Activated CD8-positive, alpha-beta memory T cell treated with anti-CD3 and anti-CD28 coated beads, Interleukin-2, amount 10 ng/mL, durations not matched to agents 7 days and 5 days (primary cell): ENCODE measurements around the gene TRIM45. TPM values are rescaled to one million over a fixed set of nuclear protein-coding genes. Genes with fewer than 3 reads are reported as not detected.
A peak's percentile ranks its signal among the peaks of the same experiment; 100 is the strongest.
"Not testable (repeated sequence)": the region's sequence is repeated elsewhere in the genome, so short reads cannot be mapped to it uniquely, and the experiment has no call there.

ENCODE experiments used
- ATAC-seq: fragments of 150-1000 bp; cut with Tn5 transposase; one replicate; pipeline ENCODE4 v1.10.0; 2021; ENCODE audit warnings: moderate library complexity
- CTCF ChIA-PET: fragments of 350-600 bp; sonication (Branson Sonifier 250); formaldehyde crosslinking; loops from one replicate; lab custom pipeline; 2021; ENCODE audit warnings: antibody characterized with exemption; lab: Charles Lee
- DNase-seq: peaks from one replicate; pipeline ENCODE4 v3.0.0-alpha.2; 2020
- H3K27ac Mint-ChIP-seq: one replicate; pipeline ENCODE4 v1.8.0; 2021; ENCODE audit warnings: mild to moderate bottlenecking, mixed read lengths
- H3K27me3 Mint-ChIP-seq: one replicate; pipeline ENCODE4 v1.8.0; 2021; ENCODE audit warnings: mixed read lengths
- H3K36me3 Mint-ChIP-seq: one replicate; pipeline ENCODE4 v1.8.0; 2021; ENCODE audit warnings: mild to moderate bottlenecking, mixed read lengths
- H3K4me1 Mint-ChIP-seq: one replicate; pipeline ENCODE4 v1.8.0; 2021; ENCODE audit warnings: mixed read lengths
- H3K4me3 Mint-ChIP-seq: one replicate; pipeline ENCODE4 v1.8.0; 2021; ENCODE audit warnings: mild to moderate bottlenecking, moderate library complexity, mixed read lengths
- H3K9me3 Mint-ChIP-seq: one replicate; pipeline ENCODE4 v1.8.0; 2022; ENCODE audit warnings: low read depth, mixed read lengths
- total RNA-seq, 2 experiments: library from RNA; stranded (reverse); gene quantifications; one replicate each; pipeline ENCODE4 v1.2.3, GENCODE V29; 2021

The TRIM45 gene
- total RNA-seq, 2 experiments from 2014 or later = 0.26 to 0.75 TPM

DNA sequence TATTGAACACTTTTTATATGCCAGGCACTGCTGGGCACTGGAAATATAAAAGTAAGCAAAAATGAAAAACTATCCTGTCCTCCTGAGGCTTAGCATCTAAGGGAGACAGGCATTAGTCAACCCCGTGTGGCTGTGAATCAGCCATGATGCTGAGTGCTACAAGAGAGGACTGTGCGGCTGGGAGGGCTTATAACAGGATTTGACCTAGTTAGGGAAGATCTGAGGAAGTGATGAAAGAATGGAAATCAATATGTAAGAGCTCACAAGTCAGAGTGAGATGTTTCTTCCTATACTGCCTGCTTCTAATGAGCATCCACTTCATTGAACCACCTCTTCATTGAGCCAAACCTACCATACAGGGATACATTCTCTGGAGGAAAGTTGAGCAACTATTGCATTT lies 15.1 kb downstream of the TRIM45 start:
- CTCF ChIA-PET = interaction anchor here (1.3 kb wide), 1 partner anchor 44 kb away, joined by 3 read pairs; no protein-coding TSS in a partner anchor
- H3K4me3 Mint-ChIP-seq = no peak overlapping the region
- peaks cover 6% of the 10 kb centered on the region for H3K4me1 Mint-ChIP-seq
- peaks cover 46% of the 10 kb centered on the region for H3K36me3 Mint-ChIP-seq
- no peaks in the 10 kb centered on the region for H3K27me3 Mint-ChIP-seq
- no peak overlapping the region for H3K27ac Mint-ChIP-seq
- no peak for ATAC-seq
- no peaks in the 10 kb centered on the region for H3K9me3 Mint-ChIP-seq
- DNase-seq = no peak

DNA sequence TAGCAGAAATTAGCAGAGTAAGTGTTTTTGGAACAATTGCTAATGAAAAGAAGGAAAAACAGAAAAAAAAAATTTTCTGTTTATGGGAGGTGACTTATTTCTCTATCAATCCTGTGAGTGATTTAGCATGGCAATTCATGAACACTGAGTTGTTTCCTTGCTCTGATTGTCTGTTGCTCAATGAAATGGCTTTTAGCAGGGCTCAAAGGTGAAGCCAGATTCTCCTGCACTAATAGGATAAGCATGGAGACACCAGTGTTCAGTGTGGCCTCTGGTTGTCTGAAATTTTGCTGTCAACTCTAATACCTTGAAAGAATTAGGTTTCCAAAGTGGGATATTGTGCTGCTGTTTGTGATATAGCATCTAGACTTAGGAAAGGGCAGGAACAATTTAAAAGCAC lies 15.8 kb downstream of the TRIM45 start:
- peaks cover 6% of the 10 kb centered on the region for H3K4me1 Mint-ChIP-seq
- no peaks in the 10 kb centered on the region for H3K9me3 Mint-ChIP-seq
- peaks cover 51% of the 10 kb centered on the region for H3K36me3 Mint-ChIP-seq
- ATAC-seq (no peak), DNase-seq (no peak)
- no peak overlapping the region for H3K27ac Mint-ChIP-seq
- H3K4me3 Mint-ChIP-seq = no peak overlapping the region
- no peaks in the 10 kb centered on the region for H3K27me3 Mint-ChIP-seq
- CTCF ChIA-PET = no interaction called here

DNA sequence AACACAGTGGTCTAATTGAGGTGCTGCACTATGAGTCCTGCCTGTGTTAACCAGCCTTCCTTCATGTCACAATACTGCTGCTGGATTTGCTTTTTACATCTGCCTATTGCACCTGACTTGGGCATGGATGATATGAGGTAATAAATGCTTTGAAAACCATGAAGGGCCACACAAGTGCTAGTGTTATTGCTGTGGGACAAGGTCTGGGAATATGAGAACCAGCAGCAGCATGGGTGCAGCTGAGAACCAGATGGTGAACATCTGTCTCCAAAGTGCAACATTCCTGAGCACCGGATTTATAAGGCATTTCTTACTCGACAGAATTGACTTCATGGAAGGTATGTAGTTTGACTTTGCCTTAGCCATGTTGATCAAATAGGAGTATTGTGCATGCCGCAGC lies 16.6 kb downstream of the TRIM45 start:
- ATAC-seq = no peak
- H3K27me3 Mint-ChIP-seq = no peaks in the 10 kb centered on the region
- H3K36me3 Mint-ChIP-seq = peaks cover 58% of the 10 kb centered on the region
- H3K27ac Mint-ChIP-seq = no peak overlapping the region
- H3K9me3 Mint-ChIP-seq = no peaks in the 10 kb centered on the region
- H3K4me3 Mint-ChIP-seq = no peak overlapping the region
- CTCF ChIA-PET = no interaction called here
- DNase-seq = no peak
- peaks cover 4% of the 10 kb centered on the region for H3K4me1 Mint-ChIP-seq

DNA sequence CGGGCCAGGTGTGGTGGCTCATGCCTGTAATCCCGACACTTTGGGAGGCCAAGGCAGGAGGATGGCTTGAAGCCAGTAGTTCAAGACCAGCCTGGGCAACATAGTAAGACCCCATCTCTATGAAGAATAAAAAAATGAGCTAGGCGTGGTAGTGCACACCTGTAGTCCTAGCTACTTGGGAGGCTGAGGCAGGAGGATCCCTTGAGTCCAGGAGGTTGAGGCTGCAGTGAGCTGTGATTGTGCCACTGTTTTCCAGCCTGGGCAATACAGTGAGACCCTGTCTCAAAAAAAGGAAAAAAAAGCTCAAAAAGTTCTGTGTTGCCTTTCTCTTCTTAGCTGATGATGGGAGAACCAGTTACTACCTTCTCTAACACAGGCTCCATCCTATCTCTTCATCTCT lies 19.7 kb downstream of the TRIM45 start:
- H3K4me1 Mint-ChIP-seq, H3K27me3 Mint-ChIP-seq, H3K4me3 Mint-ChIP-seq, ATAC-seq, H3K27ac Mint-ChIP-seq, DNase-seq, H3K9me3 Mint-ChIP-seq: not testable (repeated sequence)
- CTCF ChIA-PET = interaction anchor here (0.9 to 1.2 kb wide), 2 partner anchors 11 to 429 kb away, joined by 3 to 4 read pairs; no protein-coding TSS in a partner anchor
- peaks cover 72% of the 10 kb centered on the region for H3K36me3 Mint-ChIP-seq

DNA sequence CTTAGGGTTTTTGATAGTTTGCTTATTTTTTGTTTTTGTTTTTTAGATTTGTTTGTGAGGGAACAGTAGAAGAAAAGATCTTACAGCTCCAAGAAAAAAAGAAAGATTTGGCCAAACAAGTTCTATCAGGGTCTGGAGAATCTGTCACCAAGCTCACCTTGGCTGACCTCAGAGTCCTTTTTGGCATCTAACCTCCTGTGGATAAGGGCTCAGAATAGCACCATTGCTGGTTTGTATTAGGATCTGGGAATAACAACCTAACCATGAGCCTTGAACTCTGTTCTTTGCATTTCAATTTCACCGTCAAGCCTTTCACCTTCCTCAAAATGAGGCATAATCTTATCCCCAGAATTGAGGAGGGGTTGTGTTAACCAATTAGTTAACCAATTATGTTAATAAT lies 20.2 kb downstream of the TRIM45 start:
- ATAC-seq = no peak
- H3K27me3 Mint-ChIP-seq = no peaks in the 10 kb centered on the region
- no peaks in the 10 kb centered on the region for H3K9me3 Mint-ChIP-seq
- H3K27ac Mint-ChIP-seq = no peak overlapping the region
- no peak overlapping the region for H3K4me3 Mint-ChIP-seq
- CTCF ChIA-PET = interaction anchor here (1.2 kb wide), 1 partner anchor 10 kb away, joined by 3 read pairs; no protein-coding TSS in a partner anchor
- H3K36me3 Mint-ChIP-seq = peaks cover 69% of the 10 kb centered on the region
- H3K4me1 Mint-ChIP-seq = no peaks in the 10 kb centered on the region
- no peak for DNase-seq

DNA sequence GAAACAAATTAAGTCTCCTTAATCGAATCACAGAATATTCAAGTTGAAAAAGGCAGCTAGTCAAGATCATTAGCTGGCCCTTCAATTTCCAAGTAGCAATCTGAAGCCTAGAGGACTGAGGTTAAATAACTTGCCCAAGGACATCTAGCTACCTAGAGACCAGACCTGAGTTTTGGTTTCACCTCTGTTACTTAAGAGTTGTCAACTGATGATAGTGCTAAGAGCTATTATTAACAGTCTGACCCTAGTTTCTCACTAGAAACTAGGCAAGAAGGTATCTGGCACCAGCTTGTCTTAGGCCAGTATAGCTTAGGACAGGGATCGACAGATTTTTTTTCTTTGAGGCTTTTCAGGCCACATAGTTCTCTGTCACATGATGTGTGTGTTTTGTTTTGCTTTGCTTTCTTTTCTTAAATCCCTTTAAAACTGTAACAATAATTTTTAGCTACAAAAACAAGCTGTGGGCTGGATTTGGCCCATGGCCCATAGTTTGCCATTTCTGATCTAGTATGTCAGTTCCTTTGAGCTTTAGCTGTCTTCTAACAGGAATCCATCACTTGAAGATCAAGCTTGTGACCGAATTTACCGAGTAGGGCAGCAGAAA lies 23.2 kb downstream of the TRIM45 start:
- no peak overlapping the region for H3K27ac Mint-ChIP-seq

DNA sequence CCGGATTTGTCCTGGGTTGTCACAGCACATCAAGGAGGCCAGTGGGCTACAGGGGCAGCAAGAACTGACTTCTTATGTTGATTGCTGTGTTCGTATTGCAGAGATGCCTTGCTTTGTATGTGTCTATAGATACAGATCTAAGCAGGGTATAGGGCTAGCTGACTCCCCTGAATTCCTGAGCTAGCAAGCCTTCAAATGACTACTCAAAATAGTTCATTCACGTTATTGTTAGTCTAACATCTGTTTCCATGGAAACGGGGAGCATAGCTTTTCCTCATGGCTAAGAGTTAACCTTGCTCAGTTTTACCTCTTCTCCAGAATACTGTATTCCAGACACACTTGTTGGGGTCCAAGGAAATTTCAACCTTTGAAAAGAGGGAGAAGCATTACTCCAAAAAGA lies 24.1 kb downstream of the TRIM45 start:
- ATAC-seq (no peak), DNase-seq (no peak)
- Mint-ChIP-seq H3K4me3 (no peak overlapping the region), H3K4me1 (peaks cover 18% of the 10 kb centered on the region), H3K27me3 (no peaks in the 10 kb centered on the region), H3K27ac (no peak overlapping the region), H3K36me3 (peaks cover 64% of the 10 kb centered on the region), H3K9me3 (no peaks in the 10 kb centered on the region)
- CTCF ChIA-PET = interaction anchor here (0.8 to 2.3 kb wide), 2 partner anchors 31 to 359 kb away, joined by 3 to 8 read pairs; no protein-coding TSS in a partner anchor

More for the DNA sequence above, 23.2 kb downstream of the TRIM45 start:
- ATAC-seq (no peak), DNase-seq (no peak)
- Mint-ChIP-seq H3K9me3 (no peaks in the 10 kb centered on the region), H3K36me3 (peaks cover 65% of the 10 kb centered on the region), H3K4me3 (no peak overlapping the region), H3K4me1 (peaks cover 9% of the 10 kb centered on the region), H3K27me3 (no peaks in the 10 kb centered on the region)
- CTCF ChIA-PET = interaction anchor here (0.8 to 2.3 kb wide), 3 partner anchors 18 to 31 kb away, joined by 3 to 8 read pairs (median 3); no protein-coding TSS in a partner anchor

DNA sequence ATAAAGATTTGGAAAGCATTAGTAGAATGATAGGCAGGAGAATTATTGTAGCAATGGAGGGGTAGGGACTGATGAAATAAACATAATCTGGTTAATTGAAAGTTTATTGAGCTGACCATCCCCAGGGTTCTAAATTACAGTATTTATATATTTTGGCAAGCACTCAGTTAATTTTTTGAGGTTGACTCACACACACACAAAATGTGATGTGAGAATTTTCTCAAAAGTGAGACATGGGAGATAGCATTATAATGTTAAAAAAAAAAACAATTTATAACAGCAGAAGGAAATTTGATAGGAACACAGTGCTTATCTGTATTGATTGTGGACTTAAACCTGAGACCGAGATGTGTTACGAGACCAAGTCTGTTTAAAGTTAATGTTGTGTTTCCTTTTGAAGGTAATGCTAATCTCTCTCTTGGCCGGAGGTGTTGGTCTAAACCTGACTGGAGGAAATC lies 24.6 kb downstream of the TRIM45 start:
- CTCF ChIA-PET = interaction anchor here (0.8 to 2.3 kb wide), 2 partner anchors 31 to 359 kb away, joined by 3 to 8 read pairs; no protein-coding TSS in a partner anchor
- Mint-ChIP-seq H3K9me3 (no peaks in the 10 kb centered on the region), H3K27ac (no peak overlapping the region), H3K4me1 (peaks cover 19% of the 10 kb centered on the region), H3K36me3 (peaks cover 65% of the 10 kb centered on the region), H3K27me3 (no peaks in the 10 kb centered on the region), H3K4me3 (no peak overlapping the region)
- ATAC-seq = no peak
- no peak for DNase-seq

DNA sequence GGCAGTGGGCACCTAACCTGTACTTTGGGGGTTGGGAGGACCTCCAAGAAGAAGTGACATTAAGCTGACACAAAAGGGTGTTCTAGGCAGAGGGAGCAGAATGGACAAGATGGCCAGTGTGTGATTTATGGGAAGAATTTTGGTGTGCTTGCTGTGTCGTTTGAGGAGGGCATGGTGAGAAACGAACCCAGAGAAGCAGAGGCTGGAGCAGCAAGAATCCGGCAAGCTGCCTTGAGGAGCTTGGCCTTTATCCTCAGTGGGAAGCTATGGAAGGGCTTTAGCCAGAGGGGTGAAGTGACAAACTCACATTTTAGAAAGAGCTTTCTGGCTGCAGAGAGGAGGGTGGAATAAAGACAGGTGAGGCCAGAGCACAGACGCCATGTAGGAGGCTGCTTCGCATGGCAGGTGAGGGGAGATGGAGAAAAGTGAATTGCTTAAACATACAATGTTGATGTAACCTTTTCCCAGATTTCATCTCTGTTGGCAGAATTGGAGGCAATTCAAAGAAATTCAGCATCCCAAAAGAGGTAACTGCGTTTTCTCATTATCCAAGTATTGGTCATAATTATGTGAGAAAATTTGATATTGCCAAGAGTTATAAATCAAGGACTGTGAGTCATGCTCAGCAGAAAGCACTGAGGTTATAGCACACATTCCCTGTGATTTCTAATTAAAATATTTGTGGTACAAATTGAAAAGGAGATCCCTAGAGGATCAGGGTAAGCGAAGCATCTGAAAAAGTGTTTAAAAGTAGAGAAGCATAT lies 26.5 kb downstream of the TRIM45 start:
- Mint-ChIP-seq H3K4me3 (no peak overlapping the region), H3K36me3 (peaks cover 71% of the 10 kb centered on the region), H3K27me3 (no peaks in the 10 kb centered on the region), H3K4me1 (peaks cover 20% of the 10 kb centered on the region), H3K9me3 (no peaks in the 10 kb centered on the region), H3K27ac (no peak overlapping the region)
- ATAC-seq (no peak), DNase-seq (no peak)
- CTCF ChIA-PET = interaction anchor here (0.9 to 3.3 kb wide), 4 partner anchors 9 to 27 kb away, joined by 3 to 14 read pairs (median 12); no protein-coding TSS in a partner anchor

DNA sequence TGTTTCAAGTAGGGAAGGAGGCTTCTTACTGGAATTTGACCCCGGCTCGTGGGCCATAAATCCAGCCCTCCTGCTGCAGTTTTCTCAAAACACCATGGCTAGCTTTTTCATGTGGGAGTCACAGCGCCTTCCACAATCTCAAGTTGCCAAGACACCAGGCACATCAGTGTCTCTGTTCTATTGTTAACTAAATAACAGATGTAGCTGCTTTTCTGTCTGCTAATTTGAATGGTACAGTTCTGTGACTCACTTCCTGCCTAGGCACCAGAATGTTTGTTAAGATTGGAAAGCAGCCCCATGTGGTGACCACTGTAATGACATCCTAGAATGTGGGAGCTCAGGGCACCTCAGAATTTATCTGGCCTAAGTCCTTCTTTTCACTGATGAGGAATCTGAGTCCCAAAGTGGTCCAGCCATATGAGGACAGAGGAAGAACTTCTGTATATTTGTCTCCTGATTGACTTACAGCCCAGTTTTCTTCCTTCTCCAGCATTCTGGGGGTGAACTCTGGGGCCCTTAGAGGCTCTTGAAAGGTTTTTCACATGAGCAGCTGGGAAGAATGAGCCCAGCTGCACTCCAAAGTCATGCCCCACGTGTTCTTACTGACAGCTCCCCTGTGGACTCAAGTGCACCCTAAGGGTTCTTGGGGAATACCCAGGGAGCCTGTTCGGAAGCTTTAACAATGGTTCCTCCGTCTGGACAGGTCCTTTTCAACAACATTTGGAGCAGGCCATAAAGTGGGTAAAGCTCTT lies 27.5 kb downstream of the TRIM45 start:
- Mint-ChIP-seq H3K4me1 (peaks cover 20% of the 10 kb centered on the region), H3K27me3 (no peaks in the 10 kb centered on the region), H3K9me3 (no peaks in the 10 kb centered on the region), H3K36me3 (peaks cover 68% of the 10 kb centered on the region), H3K27ac (peak overlapping the region; percentile 20), H3K4me3 (no peak overlapping the region)
- CTCF ChIA-PET = interaction anchor here (0.9 to 3.3 kb wide), 9 partner anchors 8 to 329 kb away, joined by 3 to 14 read pairs (median 4); no protein-coding TSS in a partner anchor
- DNase-seq (peak; percentile 69), ATAC-seq (peak; percentile 98)

DNA sequence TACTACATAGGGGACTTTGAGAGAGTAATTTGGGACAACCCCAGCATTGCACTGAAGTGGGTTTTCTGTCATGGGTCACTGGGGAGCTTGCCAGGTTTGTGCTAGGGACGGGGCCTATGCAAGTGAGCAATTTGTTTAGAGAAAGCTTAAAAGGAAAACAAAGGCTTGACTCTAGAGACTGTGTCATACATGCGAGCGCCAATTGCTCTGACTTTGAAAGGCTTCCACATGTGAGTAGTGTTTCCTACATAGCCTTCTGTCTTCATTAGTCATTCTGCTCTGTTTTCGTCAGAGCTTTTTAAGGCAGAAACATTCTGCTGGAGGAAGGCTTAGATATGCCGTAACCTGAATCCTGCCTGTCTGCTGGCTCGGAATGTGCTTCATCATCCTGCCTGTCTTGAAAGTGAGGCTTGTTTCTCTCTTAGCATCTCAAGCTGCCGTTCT lies 28.4 kb downstream of the TRIM45 start:
- no peak for DNase-seq
- peaks cover 20% of the 10 kb centered on the region for H3K4me1 Mint-ChIP-seq

DNA sequence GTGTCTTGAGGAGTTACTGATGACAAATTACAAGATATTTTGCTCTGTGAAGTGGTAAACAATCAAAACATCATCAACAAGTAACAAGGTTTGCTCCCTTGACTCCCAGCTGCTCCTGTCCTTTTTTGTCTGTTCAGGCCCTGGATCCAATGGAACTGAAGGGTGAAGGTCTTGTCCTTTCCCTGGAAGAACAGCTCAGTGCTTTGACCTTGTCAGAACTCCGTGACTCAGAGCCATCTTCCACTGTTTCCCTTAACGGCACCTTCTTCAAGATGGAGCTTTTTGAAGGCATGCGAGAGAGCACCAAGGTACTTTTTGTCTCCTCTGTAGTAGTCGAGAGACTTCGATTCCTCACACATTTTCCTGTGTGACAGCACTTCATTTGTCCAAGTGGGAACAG lies 29.0 kb downstream of the TRIM45 start:
- H3K4me3 Mint-ChIP-seq = no peak overlapping the region
- DNase-seq (no peak), ATAC-seq (no peak)
- CTCF ChIA-PET = interaction anchor here (0.9 to 3.3 kb wide), 9 partner anchors 11 to 355 kb away, joined by 3 to 14 read pairs (median 8); no protein-coding TSS in a partner anchor
- peaks cover 65% of the 10 kb centered on the region for H3K36me3 Mint-ChIP-seq
- peak overlapping the region; percentile 11 for H3K27ac Mint-ChIP-seq
- H3K4me1 Mint-ChIP-seq = peaks cover 20% of the 10 kb centered on the region
- H3K27me3 Mint-ChIP-seq = no peaks in the 10 kb centered on the region
- no peaks in the 10 kb centered on the region for H3K9me3 Mint-ChIP-seq

More for the DNA sequence above, 28.4 kb downstream of the TRIM45 start:
- CTCF ChIA-PET = interaction anchor here (0.9 to 3.3 kb wide), 9 partner anchors 11 to 356 kb away, joined by 3 to 14 read pairs (median 8); no protein-coding TSS in a partner anchor
- Mint-ChIP-seq H3K4me3 (no peak overlapping the region), H3K9me3 (no peaks in the 10 kb centered on the region), H3K36me3 (peaks cover 68% of the 10 kb centered on the region), H3K27me3 (no peaks in the 10 kb centered on the region), H3K27ac (no peak overlapping the region)
- no peak for ATAC-seq
